Spinal cord (tissue), 10 donors: ENCODE data around the gene TMEM208. TPM values are rescaled to one million over a fixed set of nuclear protein-coding genes. Genes with fewer than 3 reads are reported as not detected.

Experiments used
- DNase-seq, 6 donors: peaks; one replicate each; pipeline versions ENCODE4 v3.0.0 to v3.0.0-alpha.2; 2013 to 2015; ENCODE audit warnings: low spot score in 6 of 6, low read depth in 4 of 6
- H3K27ac ChIP-seq: one replicate; pipeline ENCODE4 v1.5.1; 2013; ENCODE audit warnings: low read depth, low read length, control low read depth
- H3K27me3 ChIP-seq: one replicate; pipeline ENCODE4 v1.6.1; 2013; ENCODE audit warnings: low read length; ENCODE audit not compliant: control insufficient read depth, insufficient read depth
- H3K36me3 ChIP-seq: one replicate; pipeline ENCODE4 v1.6.1; 2013; ENCODE audit warnings: low read length; ENCODE audit not compliant: control insufficient read depth, insufficient read depth
- H3K4me1 ChIP-seq: one replicate; pipeline ENCODE4 v1.6.1; 2013; ENCODE audit warnings: low read length; ENCODE audit not compliant: control insufficient read depth, insufficient read depth
- H3K4me3 ChIP-seq: one replicate; pipeline ENCODE4 v1.5.1; 2013; ENCODE audit warnings: low read depth, low read length, control low read depth
- H3K9me3 ChIP-seq: one replicate; pipeline ENCODE4 v1.6.1; 2013; ENCODE audit warnings: low read length; ENCODE audit not compliant: control insufficient read depth, insufficient read depth
- WGBS: methylation state at CpG from one replicate; pipeline ENCODE4 v1.1.5; 2013; ENCODE audit warnings: missing lambda C conversion rate; ENCODE audit not compliant: insufficient coverage; 5-methylcytosine and 5-hydroxymethylcytosine counted together
- long read RNA-seq, 4 donors: transcript quantifications; one replicate each; lab custom pipeline, GENCODE V29; 2026
- polyA plus RNA-seq, 2 donors: library from polyadenylated mRNA; unstranded; fragments of 120-200 nt; gene quantifications; one replicate each; pipeline ENCODE4 v1.2.1, GENCODE V29; 2013; ENCODE audit not compliant: insufficient read length in 2 of 2
- total RNA-seq, 2 donors: library from RNA; depleted of rRNA in 1 of 2; stranded (reverse); fragments of 120-200 nt in 1 of 2; fragments of >200 nt in 1 of 2; gene quantifications; one replicate each; pipeline versions ENCODE4 v1.2.3 to v1.2.4, GENCODE V29; 2013 to 2014
- donor health status: healthy.

TMEM208 gene
- total RNA-seq (10 to 100 TPM; 18.8 to 39.9 TPM), polyA plus RNA-seq (10 to 100 TPM; 51.5 to 57.4 TPM)
- long read RNA-seq, donor 1, transcript TMEM208-201 (6 exons, 793 nt), result major isoform, 48 of 64 reads
- long read RNA-seq, donor 1, partial matches to known transcripts, result 5 of 64 reads
- long read RNA-seq, donor 1, other reads (novel, unspliced or antisense), result 0 of 64 reads
- long read RNA-seq, donor 2, transcript TMEM208-201 (6 exons, 793 nt), result major isoform, 14 of 16 reads
- long read RNA-seq, donor 2, partial matches to known transcripts, result 0 of 16 reads
- long read RNA-seq, donor 2, other reads (novel, unspliced or antisense), result 0 of 16 reads
- long read RNA-seq, donor 3, transcript TMEM208-201 (6 exons, 793 nt), result major isoform, 19 of 26 reads
- long read RNA-seq, donor 3, partial matches to known transcripts, result 0 of 26 reads
- long read RNA-seq, donor 3, other reads (novel, unspliced or antisense), result 0 of 26 reads
- long read RNA-seq, donor 4, transcript TMEM208-201 (6 exons, 793 nt), result major isoform, 27 of 45 reads
- long read RNA-seq, donor 4, partial matches to known transcripts, result 9 of 45 reads
- long read RNA-seq, donor 4, other reads (novel, unspliced or antisense), result 0 of 45 reads

DNA sequence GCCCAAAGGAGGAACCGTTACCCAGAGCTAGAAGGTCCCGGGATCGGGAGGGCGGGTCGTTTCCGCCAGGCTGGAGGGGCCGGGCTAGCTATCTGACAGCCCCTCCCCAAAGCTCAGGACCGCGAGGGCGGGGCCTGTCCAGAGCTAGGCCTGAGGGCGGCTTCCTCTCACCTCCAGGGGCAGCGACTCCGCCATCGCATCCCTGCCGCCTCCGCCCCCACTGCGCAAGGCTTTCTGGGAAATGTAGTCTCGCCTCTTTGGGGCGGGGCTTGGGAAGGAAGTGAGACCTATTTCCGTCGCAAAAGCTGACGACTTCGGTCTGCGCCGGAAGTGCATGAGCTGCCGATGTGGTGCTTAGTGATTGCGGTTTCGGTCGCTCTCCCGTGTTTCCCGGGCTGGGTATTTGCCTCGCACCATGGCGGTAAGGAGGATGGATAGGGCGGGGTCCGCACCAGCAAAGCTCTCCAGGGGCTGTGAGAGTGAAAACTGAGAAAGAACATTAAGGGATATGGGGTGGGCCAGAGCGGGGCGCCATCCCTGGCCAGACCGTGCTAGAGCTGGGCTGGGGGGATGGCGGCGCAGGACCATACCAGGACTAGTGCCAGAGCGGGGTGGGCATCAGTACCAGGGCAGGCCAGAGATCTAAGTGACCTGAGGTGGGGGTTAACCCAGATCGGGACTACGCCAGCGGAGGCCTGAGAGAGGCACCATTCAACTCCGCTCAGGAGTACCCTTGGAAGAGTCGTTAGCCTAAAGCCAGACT is at the start of gene TMEM208:
TMEM208 (plus strand) TSS at position 327 of the 763 bp plus-strand sequence; CDS start at position 416, 89 bp downstream.
- no peaks in the 10 kb centered on the region for H3K9me3 ChIP-seq
- 0% methylated on average over 46 of the region's 46 CpGs for WGBS
- H3K36me3 ChIP-seq, result peaks cover 53% of the 10 kb centered on the region
- H3K4me1 ChIP-seq, result peaks cover 28% of the 10 kb centered on the region
- no peaks in the 10 kb centered on the region for H3K27me3 ChIP-seq
- peak within 1 kb of the TSS; percentile 67 for H3K27ac ChIP-seq
- peak within 1 kb of the TSS; percentile 94 for H3K4me3 ChIP-seq
- DNase-seq, result peak; percentile 97 to 100 (median 99)

GRCh38 chr16:67177743-67178699 is 48.9 kb upstream of the TMEM208 start:
- peaks cover 17% of the 10 kb centered on the region for H3K27me3 ChIP-seq
- H3K27ac ChIP-seq, result no peak overlapping the region
- peaks cover 61% of the 10 kb centered on the region for H3K4me1 ChIP-seq
- 11% methylated on average over 72 of the region's 73 CpGs for WGBS
- H3K4me3 ChIP-seq, result peak overlapping the region; percentile 18
- H3K36me3 ChIP-seq, result peaks cover 36% of the 10 kb centered on the region
- H3K9me3 ChIP-seq, result no peaks in the 10 kb centered on the region
- peak in 2 of 6 donors; percentile 71 to 87 for DNase-seq

DNA sequence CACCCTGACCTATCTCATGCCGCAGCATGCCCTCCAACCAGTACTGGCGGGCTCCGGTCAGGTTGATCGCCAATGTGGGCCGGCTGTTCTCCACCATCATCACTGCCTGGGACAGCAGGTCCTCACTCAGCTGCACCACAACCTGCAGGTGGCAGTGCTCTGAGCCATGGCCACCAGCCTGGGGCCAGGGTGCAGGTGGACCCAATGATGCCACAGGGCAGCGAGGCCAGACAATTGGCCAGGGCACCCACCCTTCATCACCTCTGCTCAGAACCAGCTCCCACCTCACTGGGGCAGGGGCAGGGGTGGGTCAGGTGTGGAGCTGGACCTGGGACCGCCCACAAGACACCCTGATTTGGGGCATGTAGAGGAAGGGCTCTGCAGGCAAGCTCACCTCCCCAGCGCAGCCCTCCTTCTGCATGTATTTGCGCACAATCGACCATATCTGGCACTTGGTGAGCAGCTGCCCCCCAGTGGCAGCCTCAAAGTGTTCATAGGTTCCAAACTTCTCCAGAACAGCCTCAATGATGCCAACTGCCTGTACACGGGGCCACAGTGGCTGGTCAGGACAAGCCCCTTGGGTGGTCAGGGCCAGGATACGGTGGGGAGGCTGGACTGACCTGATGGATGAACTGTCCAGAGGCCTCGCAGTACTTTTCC is 47.4 kb upstream of the TMEM208 start:
- Histone ChIP-seq H3K4me3 (no peak overlapping the region), H3K27ac (no peak overlapping the region), H3K36me3 (peaks cover 36% of the 10 kb centered on the region), H3K4me1 (peaks cover 57% of the 10 kb centered on the region), H3K27me3 (peaks cover 8% of the 10 kb centered on the region), H3K9me3 (no peaks in the 10 kb centered on the region)
- DNase-seq, result no peak
- 90% methylated on average over 11 of the region's 13 CpGs for WGBS

- no peak for DNase-seq
- Histone ChIP-seq H3K9me3 (no peaks in the 10 kb centered on the region), H3K27ac (no peak overlapping the region), H3K4me1 (peaks cover 57% of the 10 kb centered on the region), H3K27me3 (peaks cover 3% of the 10 kb centered on the region), H3K36me3 (peaks cover 32% of the 10 kb centered on the region), H3K4me3 (no peak overlapping the region)
- WGBS, result 93% methylated on average over 16 of the region's 16 CpGs
These were observed 46.8 kb upstream of the TMEM208 start for GRCh38 chr16:67180166-67180565.

DNA sequence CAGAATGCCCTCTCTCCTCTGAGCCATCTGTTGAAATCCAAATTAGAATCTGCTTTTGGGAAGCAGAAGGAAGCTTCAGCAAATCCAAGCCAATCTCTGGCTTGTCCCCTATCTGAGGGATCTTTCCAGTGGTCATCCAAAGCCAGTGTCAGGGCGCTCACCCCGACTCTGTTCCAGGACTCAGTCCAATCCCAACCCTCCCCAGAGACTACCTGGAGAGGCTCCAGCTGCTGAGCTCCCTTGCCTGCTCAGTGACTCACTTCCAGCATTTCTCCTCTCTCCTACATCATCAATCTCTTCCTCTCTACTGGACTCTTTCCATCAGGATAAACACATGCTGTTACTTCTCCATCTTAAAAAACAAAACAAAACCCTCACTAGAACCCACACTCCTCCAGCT is 45.6 kb upstream of the TMEM208 start:
- no peaks in the 10 kb centered on the region for H3K27me3 ChIP-seq
- WGBS, result 94% methylated on average over 2 of the region's 2 CpGs
- no peak overlapping the region for H3K27ac ChIP-seq
- H3K4me1 ChIP-seq, result peaks cover 52% of the 10 kb centered on the region
- H3K4me3 ChIP-seq, result no peak overlapping the region
- H3K9me3 ChIP-seq, result no peaks in the 10 kb centered on the region
- no peak for DNase-seq
- H3K36me3 ChIP-seq, result peaks cover 29% of the 10 kb centered on the region

GRCh38 chr16:67182288-67182687 is 44.6 kb upstream of the TMEM208 start:
- H3K27me3 ChIP-seq, result no peaks in the 10 kb centered on the region
- no peak for DNase-seq
- H3K36me3 ChIP-seq, result peaks cover 27% of the 10 kb centered on the region
- H3K4me1 ChIP-seq, result peaks cover 53% of the 10 kb centered on the region
- WGBS, result 96% methylated on average over 2 of the region's 2 CpGs
- H3K9me3 ChIP-seq, result no peaks in the 10 kb centered on the region
- no peak overlapping the region for H3K27ac ChIP-seq
- no peak overlapping the region for H3K4me3 ChIP-seq

DNA sequence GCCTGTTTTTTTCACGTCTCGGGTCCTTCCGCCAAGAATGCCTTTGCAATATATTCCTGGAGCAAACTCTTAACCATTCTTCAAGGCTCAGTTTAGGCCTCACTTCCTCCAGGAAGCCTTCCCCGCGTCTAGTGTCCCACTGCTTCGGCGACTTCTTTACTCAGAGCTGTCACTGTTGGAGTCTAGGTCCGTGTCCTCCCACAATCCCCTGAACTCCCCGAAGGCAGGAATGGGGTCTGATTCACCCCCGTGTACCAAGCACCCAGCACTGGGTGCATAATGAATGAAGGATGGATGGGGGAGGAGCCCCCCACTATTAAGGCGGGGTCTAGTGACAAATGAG is 43.7 kb upstream of the TMEM208 start:
- Histone ChIP-seq H3K4me1 (peaks cover 50% of the 10 kb centered on the region), H3K9me3 (no peaks in the 10 kb centered on the region), H3K27ac (peak overlapping the region; percentile 87), H3K4me3 (peak overlapping the region; percentile 68), H3K36me3 (peaks cover 27% of the 10 kb centered on the region), H3K27me3 (no peaks in the 10 kb centered on the region)
- DNase-seq, result no peak
- 3% methylated on average over 6 of the region's 11 CpGs for WGBS

GRCh38 chr16:67183627-67184452 is 43.1 kb upstream of the TMEM208 start, which contains the start of gene MATCAP1:
Gene MATCAP1, minus strand, starts transcription at chr16:67183963. Its CDS starts 3,353 bp downstream, at chr16:67180610.
- Histone ChIP-seq H3K9me3 (no peaks in the 10 kb centered on the region), H3K4me3 (peak within 1 kb of the TSS; percentile 68), H3K27me3 (no peaks in the 10 kb centered on the region), H3K4me1 (peaks cover 49% of the 10 kb centered on the region), H3K27ac (peak within 1 kb of the TSS; percentile 87), H3K36me3 (peaks cover 31% of the 10 kb centered on the region)
- peak; percentile 91 to 99 (median 92) for DNase-seq
- under 1% methylated on average over 77 of the region's 77 CpGs for WGBS
